CD4-positive, alpha-beta T cell treated with Interleukin-4 for 1 hour (primary cell): ENCODE measurements around the gene ANKRD39.

Source experiments
- DNase-seq, 2 donors: peaks; one replicate each; pipeline ENCODE4 v3.0.0-alpha.2; 2020 to 2022

The ANKRD39 gene

DNA sequence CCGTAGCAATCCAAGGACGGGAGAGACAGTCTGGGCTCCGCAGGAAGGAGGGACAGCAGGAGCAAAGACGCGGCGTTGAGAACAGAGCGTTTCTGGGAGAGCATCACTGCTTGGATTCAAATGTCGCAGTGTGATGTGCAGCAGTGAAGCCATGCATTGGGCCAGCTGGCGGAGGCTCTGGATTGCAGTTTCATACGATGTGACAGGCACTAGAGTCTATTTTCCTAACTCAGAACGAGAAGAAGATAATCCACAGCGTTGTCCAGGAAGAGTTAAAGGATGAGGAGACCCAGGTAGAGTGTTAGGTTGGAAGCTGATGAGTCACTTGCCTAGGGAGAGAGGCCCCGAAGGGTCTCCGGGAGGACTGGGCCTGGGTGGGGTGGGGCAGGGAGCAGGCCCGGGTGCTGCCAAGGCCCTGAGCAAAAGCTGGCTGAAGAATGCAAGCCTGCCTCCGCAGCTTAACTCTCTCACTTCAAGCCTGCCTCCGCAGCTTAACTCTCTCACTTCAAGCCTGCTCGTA, 29.7 kb upstream of the ANKRD39 start:
- no peak for DNase-seq

DNA sequence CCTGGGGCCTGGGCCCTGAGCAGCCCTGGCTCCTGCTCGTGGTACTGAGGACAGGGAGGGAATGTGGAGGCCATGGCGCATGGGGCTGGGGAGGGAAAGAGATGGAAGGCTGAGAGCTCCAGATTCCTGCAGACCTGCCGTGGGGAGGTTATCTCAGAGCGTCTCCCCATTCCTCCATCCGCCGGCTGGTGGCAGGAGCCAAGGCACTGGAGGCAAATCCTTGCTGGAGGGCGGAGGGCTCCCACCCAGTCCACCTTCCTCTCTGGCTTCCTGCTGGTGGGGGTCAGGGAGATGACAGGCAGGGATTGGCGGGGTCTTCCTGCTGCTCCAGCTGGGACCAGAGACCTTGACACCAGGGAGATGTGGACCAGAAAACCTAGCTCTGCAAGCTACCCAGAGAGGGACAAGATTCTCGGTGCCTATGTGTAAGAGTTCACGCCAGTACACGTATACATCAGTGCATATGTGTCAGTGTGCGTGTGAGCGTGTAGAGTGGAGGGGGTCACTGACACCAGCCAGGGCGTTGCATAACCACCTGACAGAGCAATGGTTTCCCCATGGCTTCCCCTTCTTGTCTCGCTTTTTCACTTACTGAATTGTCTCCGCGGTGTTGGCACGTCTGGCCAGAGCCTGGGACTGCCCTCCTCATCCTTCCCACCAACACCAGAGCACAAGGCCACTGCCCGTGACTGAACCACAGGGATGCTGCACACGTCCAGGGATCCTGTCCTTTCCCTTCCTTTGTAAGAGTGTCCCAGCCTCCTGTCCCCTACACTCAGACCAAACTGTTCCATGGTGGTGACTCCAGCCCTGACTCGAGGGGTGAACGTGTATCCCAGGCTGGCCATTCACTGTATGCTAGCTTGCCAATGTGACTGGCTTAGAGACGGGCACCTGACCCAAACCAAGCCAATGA, 27.9 kb upstream of the ANKRD39 start:
- peak in 1 of 2 donors; percentile 58 for DNase-seq

GRCh38 chr2:96884299-96885094, 26.7 kb upstream of the ANKRD39 start:
- DNase-seq: no peak

DNA sequence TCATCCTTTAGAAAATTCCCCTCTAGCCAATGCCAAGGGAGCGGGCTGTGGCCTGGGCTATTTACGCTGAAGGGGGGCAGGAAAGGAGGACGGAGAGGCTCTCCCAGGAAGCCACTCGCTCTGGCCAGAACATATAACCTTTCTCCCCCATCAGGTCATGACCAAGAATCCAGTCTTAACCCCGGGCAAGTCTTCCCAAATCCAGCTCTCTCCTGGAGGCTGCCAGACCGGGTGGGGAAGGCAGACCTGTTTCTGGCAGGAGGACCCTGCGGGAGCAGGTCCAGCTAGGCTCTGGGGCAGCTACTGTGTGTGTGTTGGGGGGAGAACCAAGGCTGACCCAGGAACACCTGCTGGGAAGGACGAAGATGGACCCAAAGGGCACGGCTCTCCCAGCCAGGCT, 25.5 kb upstream of the ANKRD39 start:
- no peak for DNase-seq

DNA sequence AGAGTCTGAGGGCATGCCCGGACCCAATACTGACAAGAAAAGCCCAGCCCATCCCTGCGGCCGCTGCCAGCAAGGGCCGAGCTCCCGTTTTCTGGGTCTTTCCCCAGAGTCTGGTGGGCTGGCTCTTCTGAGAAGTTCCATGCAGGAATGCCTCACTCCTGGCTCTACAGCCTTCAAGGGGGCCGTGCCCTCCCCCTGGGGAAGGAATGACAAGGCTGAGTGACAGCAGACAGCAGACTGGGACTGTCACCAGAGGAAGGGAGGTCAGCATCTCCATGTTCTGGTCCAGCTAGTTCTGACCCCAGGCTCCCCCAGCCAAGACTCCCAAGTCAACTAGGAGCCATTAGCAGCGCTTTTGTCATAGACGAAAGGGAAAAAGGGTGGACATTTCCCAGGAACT, 25.1 kb upstream of the ANKRD39 start:
- DNase-seq: no peak

DNA sequence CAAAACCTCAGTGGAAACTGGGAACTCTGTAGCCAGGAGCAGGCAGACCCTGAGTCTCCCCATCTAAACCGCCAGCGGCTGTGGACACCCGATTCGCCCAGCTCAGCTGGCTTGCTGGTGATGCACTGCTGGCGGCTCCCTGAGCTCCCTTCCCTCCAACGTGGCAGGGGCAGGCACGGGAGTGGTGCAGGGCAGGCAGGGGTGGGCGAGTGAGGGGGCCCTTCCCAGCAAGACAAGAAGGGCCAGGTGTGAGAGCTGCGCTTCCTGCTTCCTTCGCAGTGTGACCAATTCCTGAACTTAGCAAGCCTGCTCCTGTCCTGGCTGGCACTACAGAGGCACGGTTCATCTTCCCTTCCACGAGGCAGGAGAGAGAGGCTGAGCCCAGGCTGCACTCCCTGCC, 24.4 kb upstream of the ANKRD39 start:
- no peak for DNase-seq

DNA sequence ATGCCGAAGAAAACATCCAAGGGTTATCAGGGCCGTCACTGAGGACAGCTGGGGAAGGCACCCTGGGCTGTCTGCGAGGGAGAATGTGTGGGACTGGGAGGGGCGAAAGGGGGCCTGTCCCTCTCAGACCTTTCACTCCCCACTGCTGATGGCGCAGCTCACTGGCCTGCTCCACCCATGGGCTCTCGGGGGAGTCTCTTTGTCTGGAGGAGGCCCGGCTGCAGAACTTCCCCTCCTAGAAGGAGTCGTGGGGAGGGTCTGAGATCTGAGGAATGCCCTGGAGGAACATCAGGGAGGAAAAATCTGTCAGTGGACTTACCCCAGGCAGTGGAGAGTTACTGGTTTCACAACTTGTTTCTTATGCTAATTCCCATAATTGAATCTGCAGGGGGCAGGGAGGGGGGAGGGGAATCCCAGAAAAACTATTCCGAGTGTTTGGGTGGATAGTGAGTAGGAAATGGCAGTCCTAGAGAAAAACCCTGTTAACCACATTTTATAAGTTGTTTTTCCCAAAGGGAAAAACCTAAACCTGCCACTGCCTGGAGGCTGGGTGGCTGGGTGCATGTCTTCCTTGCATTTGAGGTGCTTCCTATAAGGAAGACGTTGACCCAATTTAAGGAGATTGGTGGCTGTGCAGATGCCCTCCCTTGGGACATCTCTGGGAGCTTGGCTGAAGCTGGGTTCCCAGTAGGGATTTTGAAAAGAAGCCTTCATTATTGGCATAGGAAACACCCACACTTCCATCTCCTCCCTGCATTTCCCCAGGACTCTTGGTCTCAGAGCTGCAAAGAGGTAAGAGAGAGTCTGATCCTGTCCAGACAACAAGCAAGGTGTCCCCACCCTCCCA, 23.8 kb upstream of the ANKRD39 start:
- no peak for DNase-seq

GRCh38 chr2:96880891-96881273, 23.1 kb upstream of the ANKRD39 start:
- DNase-seq: no peak

DNA sequence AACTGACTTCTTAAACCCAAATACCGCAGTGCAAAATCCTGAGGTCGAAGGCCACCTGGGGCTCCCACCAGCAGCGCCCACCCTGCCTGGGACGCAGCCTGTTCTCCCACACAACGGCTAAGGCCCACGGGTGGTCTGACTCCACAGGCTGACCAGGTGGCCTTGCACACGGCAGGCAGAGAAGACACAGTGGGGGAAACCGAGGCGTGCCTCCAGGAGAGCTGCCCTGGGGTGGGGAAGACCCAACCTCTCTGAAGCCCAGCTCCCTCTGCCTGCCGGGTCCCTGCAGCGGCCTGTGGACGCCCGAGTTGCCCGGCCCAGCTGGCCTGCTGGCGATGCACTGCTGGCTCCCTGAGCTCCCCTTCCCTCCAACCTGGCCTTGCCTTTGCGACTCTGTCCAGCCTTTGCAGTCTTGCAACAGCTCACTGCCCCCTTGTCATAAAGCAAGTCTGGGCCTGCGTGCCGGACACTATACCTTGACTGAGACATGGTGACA, 21.8 kb upstream of the ANKRD39 start:
- no peak for DNase-seq

DNA sequence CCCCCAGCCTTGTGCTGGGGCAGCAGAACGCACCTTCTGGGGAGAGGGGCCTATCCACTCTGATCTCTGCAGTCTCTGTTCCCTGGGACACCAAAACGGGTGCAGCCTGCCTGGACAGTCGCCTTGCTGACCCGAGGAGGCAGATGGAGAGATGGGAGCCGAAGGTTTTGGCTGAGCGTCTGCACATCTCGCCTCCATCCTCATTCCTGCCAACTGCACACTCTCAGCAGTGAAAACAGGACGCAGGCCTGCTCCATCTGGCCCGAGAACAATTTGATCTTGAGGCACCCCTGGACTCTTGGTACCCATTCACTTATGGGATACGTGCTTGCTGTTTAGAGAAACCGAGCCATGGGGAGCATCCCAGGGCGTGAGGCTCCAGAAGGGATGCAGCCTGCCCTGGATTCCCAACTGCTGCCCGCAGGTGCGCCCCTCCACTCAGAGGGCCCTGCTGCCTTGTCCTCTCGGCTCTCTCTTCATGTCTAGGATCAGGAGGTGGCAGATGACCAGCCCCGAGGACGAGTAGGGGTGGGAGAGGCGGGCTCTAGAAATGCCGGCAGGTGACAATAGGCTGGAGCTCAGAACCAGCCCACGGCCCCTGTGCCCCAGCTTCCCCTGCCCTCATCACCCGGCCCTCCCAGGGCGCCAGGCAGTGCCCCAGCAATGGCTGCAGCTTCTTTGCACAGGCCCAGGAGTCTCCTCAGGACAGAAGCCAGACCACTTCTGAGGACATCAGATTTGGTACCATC, 21.2 kb upstream of the ANKRD39 start:
- DNase-seq: no peak

- no peak for DNase-seq
Measured at GRCh38 chr2:96878171-96878570, 20.4 kb upstream of the ANKRD39 start.

DNA sequence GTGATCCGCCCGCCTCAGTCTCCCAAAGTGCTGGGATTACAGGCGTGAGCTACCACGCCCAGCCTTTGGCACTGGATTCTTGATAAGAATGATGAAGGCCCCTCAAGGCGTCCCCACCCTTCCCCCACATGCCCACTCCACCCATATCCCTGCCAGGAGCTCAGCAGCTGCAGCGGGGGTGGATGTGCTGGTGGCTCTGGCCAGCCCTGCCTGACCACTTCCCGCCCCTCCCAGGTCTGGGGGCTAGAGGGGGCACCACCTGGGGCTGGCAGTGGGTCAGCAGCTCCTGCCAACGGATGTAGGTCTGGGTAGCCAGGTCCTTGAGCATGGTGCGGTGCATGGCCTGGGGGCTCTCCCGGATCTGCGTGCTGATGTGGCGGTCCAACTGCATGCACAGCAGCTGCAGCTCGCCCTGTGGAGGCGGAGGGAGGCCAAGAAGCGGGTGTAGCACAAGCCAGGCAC, 19.8 kb upstream of the ANKRD39 start:
- no peak for DNase-seq

DNA sequence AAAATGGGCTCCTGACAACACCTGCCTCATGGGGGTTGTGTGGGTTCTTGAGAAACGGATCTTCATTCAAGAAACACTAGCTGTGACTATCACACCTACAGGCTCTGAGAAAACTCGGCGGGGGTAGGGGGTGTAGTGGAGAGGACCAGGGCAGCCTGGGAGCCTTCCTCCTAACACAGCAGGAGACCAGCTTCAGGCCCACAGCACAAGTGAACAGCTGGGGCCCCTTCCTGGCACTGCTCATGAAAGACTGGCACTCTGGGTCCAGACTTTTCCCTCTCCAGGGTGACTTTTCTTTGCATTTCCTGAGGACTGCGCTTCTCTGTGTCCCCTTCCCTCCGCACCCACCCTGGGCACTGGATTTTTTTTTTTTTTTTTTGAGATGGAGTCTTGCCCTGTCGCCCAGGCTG, 19.2 kb upstream of the ANKRD39 start:
- DNase-seq: no peak

GRCh38 chr2:96876269-96877041, 18.6 kb upstream of the ANKRD39 start:
- no peak for DNase-seq

- DNase-seq: no peak
Measured at GRCh38 chr2:96875498-96876268, 17.9 kb upstream of the ANKRD39 start.

DNA sequence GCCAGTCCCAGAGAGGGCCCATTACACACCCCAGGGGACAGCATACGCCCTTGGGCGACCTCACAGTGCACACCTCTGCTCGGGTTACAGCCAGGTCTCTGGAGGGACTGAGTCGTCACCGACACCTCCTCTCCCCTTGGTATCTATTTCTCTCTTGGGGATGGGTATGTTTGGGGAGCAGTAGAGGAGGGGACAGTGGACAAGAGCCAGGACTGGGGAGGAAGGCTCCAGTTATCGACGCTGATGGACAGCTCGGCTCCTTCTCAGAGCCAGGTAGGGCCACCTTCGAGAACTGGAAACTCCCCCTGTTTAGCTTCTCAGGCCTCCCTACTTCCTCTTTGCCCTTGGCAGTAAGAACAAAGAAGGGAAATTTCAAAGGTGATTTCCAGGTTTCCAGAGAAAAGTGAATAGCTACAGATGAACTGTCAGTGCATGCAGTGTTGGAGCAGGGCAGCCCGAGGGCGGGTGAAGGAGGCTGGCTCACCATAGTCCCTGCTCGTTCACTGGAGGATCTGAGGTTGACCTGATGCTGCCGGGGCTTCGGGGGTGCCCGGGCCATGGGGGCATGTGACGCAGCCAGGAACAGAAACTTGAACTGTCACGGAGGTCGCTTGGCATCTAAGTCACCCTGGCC, 16.5 kb upstream of the ANKRD39 start:
- DNase-seq: peak; percentile 56 to 60

DNA sequence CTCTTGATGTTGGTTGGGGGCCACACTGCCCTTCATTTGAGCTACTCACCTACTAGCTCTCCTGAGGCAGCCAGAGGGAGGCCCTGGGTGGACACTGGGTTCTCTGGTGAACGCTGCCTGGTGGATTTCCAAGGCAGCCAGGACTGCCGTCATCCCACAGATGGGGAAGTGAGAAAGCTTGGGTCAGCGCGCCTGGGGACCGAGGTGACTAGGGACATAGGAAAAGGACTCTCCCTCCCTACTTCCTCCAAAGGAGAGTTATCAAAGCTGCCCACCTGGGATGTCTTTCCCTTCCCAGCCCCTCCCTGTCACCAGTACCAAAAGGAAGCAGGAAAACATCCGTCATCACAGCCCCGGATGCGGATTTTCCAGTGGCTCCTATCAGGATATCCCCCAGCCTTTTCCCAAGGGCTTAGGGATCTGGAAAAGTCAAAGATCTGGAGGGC, 15.9 kb upstream of the ANKRD39 start:
- DNase-seq: peak in 1 of 2 donors; percentile 59

DNA sequence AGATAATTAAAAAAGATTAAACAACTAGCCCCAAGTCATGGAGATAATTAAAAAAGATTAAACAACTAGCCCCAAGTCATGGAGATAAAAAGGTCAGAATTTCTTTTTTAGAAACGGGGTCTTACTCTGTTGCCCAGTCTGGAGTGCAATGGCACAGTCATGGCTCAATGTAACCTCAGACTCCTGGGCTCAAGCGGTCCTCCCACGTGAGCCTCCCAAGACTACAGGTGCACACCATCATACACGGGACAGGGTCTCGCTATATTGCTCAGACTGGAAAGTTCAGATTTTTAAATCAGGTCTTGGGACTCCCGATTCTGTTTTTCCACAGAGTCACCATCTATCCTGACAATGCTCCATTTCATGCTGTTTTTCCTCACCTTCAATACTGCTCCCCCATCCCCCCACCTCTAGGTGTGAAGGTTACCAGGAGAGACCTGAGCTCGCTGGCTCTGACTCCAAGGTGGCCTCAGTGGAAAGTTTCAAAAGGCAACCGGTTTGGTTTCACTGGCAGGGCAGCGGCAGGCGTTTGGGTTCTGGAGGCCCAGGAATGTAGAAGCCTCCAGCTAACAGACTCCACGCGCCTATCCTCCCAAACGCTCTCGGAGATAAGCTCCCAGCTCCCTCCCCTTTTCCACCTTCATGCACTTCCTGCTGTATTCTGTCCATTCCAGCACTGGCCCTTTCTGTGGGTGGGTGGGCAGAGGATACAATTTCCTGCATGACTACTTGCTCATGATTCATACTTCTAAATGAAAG, 15.0 kb upstream of the ANKRD39 start:
- DNase-seq: no peak
